HepG2 (cell line): ENCODE measurements around the gene CNTN4. TPM values are rescaled to one million over a fixed set of nuclear protein-coding genes. Genes with fewer than 3 reads are reported as not detected.

Experiments used
- ATAC-seq: fragments of 200-7000 bp; cut with Tn5 transposase; 3 replicates; pipeline ENCODE4 v1.9.1; 2020; ENCODE audit warnings: mild to moderate bottlenecking, moderate library complexity
- BruUV-seq: library from RNA; stranded (reverse); fragments of 400-500 nt; replicated peaks from 2 replicates; lab custom pipeline; 2021; lab: Mats Ljungman, UMichigan
- CTCF ChIA-PET: fragments of 300-600 bp; formaldehyde crosslinking; extraction: SDS; loops from one replicate; lab custom pipeline; 2021; ENCODE audit warnings: low total read pairs, inconsistent platforms, low intra/inter-chr PET ratio; lab: Yijun Ruan, JAX
- POLR2A ChIA-PET: fragments of 350-600 bp; sonication (Branson Sonifier 250); formaldehyde crosslinking; loops from one replicate; lab custom pipeline; 2020; ENCODE audit warnings: antibody characterized with exemption, inconsistent platforms; lab: Yijun Ruan, JAX
- DNase-seq: peaks from one replicate; pipeline ENCODE4 v3.0.0-alpha.2; 2015; ENCODE audit warnings: low spot score
- FAIRE-seq: peaks from 3 replicates; lab custom pipeline; 2011; peaks lifted over from hg19 to GRCh38; lab: Jason Lieb, UNC
- H2AFZ ChIP-seq: one replicate; pipeline ENCODE4 v1.6.1; 2011; ENCODE audit warnings: low read length, inconsistent platforms
- H3K27ac ChIP-seq: fragments of 300-600 bp; 3 replicates; pipeline ENCODE4 v1.8.0; 2011; ENCODE audit warnings: mixed run types, mild to moderate bottlenecking, mixed read lengths, low read length, inconsistent platforms; ENCODE audit not compliant: insufficient read depth; ENCODE audit errors: extremely low read length
- H3K27me3 ChIP-seq, 2 experiments: fragments of 200-600 bp in 1 of 2; 2 replicates in 1 of 2; 3 replicates in 1 of 2; pipeline versions ENCODE4 v1.6.0 to v1.8.0; 2011; ENCODE audit warnings: low read length in 2 of 2, mild to moderate bottlenecking in 2 of 2, moderate library complexity in 2 of 2, inconsistent platforms in 1 of 2; ENCODE audit not compliant: insufficient read depth in 2 of 2, control insufficient read depth in 1 of 2
- H3K36me3 ChIP-seq, 2 experiments: fragments of 200-600 bp in 1 of 2; replicated peaks in 1 of 2; 2 replicates in 1 of 2; 3 replicates in 1 of 2; pipeline versions ENCODE4 v1.5.1 to v1.8.0; 2011; ENCODE audit warnings: low read length in 2 of 2, inconsistent platforms in 1 of 2; ENCODE audit not compliant: insufficient read depth in 2 of 2, control insufficient read depth in 1 of 2
- H3K4me1 ChIP-seq: 2 replicates; pipeline ENCODE4 v1.5.1; 2012; ENCODE audit warnings: low read length, inconsistent platforms; ENCODE audit not compliant: insufficient read depth
- H3K4me2 ChIP-seq: 2 replicates; pipeline ENCODE4 v1.6.0; 2011; ENCODE audit warnings: low read depth, low read length, inconsistent platforms
- H3K4me3 ChIP-seq, 3 experiments: fragments of 200-600 bp in 1 of 3; sonication (generic), shearing (Covaris generic) in 1 of 3; replicated peaks in 1 of 3; 2 replicates each; pipeline ENCODE4 v1.5.1; 2011 to 2016; ENCODE audit warnings: low read length in 3 of 3, inconsistent platforms in 2 of 3, low read depth in 2 of 3, mild to moderate bottlenecking in 2 of 3, control low read depth in 1 of 3, mixed read lengths in 1 of 3; ENCODE audit not compliant: insufficient read depth in 1 of 3
- H3K79me2 ChIP-seq: one replicate; pipeline ENCODE4 v1.6.1; 2011; ENCODE audit warnings: low read length, inconsistent platforms; ENCODE audit not compliant: insufficient read depth
- H3K9ac ChIP-seq: 2 replicates; pipeline ENCODE4 v1.6.0; 2011; ENCODE audit warnings: mild to moderate bottlenecking, low read depth, low read length, inconsistent platforms; ENCODE audit not compliant: insufficient read depth
- H3K9me3 ChIP-seq: 2 replicates; pipeline ENCODE4 v1.5.1; 2012; ENCODE audit warnings: mild to moderate bottlenecking, low read length
- H4K20me1 ChIP-seq: 2 replicates; pipeline ENCODE4 v1.6.0; 2011; ENCODE audit warnings: inconsistent platforms, mild to moderate bottlenecking, low read length, moderate library complexity; ENCODE audit not compliant: insufficient read depth
- FOXK2 ChIP-seq: fragments of 450-650 bp; IDR thresholded peaks from 2 replicates; pipeline ENCODE4 v1.6.1; 2016
- MAFF ChIP-seq: IDR thresholded peaks from 2 replicates; pipeline ENCODE4 v1.6.1; 2011; ENCODE audit warnings: low read depth, low read length, improper control_type of control experiment
- MAFK ChIP-seq, 2 experiments: IDR thresholded peaks in 1 of 2; conservative IDR thresholded peaks in 1 of 2; 2 replicates each; pipeline ENCODE4 v1.6.1; 2011; ENCODE audit warnings: improper control_type of control experiment in 2 of 2, low read length in 2 of 2
- MIER2 ChIP-seq: IDR thresholded peaks from 2 replicates; pipeline ENCODE4 v1.6.1; 2016; ENCODE audit warnings: missing biosample characterization, missing genetic modification reagents
- NFE2L2 ChIP-seq: fragments of 150-350 bp; IDR thresholded peaks from 2 replicates; pipeline ENCODE4 v1.6.1; 2014; ENCODE audit warnings: low read length
- RBM39 ChIP-seq: fragments of 200-400 bp; formaldehyde crosslinking; IDR thresholded peaks from one replicate; pipeline ENCODE4 v1.6.1; 2018; ENCODE audit warnings: antibody characterized with exemption, mild to moderate bottlenecking, low read depth, low read length; ENCODE audit not compliant: poor library complexity, severe bottlenecking
- SMAD3 ChIP-seq: sonication (generic); formaldehyde crosslinking; IDR thresholded peaks from 2 replicates; pipeline ENCODE4 v1.4.0; 2020; ENCODE audit warnings: missing genetic modification reagents
- TIGD3 ChIP-seq: sonication (generic); formaldehyde crosslinking; IDR thresholded peaks from 2 replicates; pipeline ENCODE4 v1.5.1; 2020; ENCODE audit warnings: mild to moderate bottlenecking, missing genetic modification reagents, borderline replicate concordance
- YEATS2 ChIP-seq: sonication (generic); formaldehyde crosslinking; IDR thresholded peaks from 2 replicates; pipeline ENCODE4 v1.4.0; 2020; ENCODE audit warnings: missing genetic modification reagents, borderline replicate concordance
- ZMYM3 ChIP-seq: sonication (generic); formaldehyde crosslinking; IDR thresholded peaks from 2 replicates; pipeline ENCODE4 v1.5.1; 2020; ENCODE audit warnings: mild to moderate bottlenecking, missing genetic modification reagents
- ZNF329 ChIP-seq: sonication (generic); formaldehyde crosslinking; IDR thresholded peaks from 2 replicates; pipeline ENCODE4 v1.9.0; 2021; ENCODE audit warnings: low read depth, mild to moderate bottlenecking, missing genetic modification reagents
- WGBS: methylation state at CpG from one replicate; pipeline ENCODE4 v1.1.6; 2017; ENCODE audit warnings: low lambda C conversion rate; 5-methylcytosine and 5-hydroxymethylcytosine counted together
- in situ Hi-C: cut with HindIII; loops from 2 replicates; pipeline ENCODE4 v1.10.0; 2017; ENCODE audit warnings: low pct_unique_long_range_greater_than_20kb; ENCODE audit not compliant: extremely low pct_ligation_motif_present
- intact Hi-C: fragments of 100-400 bp; cut with micrococcal nuclease; formaldehyde crosslinking; loops from one replicate; pipeline ENCODE4 v1.10.0; 2022; ENCODE audit not compliant: unreplicated experiment
- polyA plus RNA-seq, 8 experiments: library from polyadenylated mRNA; depleted of rRNA in 3 of 8; stranded (reverse) in 7 of 8; unstranded in 1 of 8; fragments of >200 nt; fragmentation: Illumina TruSeq in 4 of 8; extraction: Trizol in 4 of 8; gene quantifications; 2 replicates each; pipeline versions ENCODE4 v1.2.1 to v1.2.3, GENCODE V29; 2011 to 2016; ENCODE audit warnings: low read depth in 4 of 8, missing spikeins in 1 of 8, mixed read lengths in 1 of 8; ENCODE audit not compliant: insufficient read depth in 1 of 8
- total RNA-seq, 5 experiments: library from RNA; depleted of rRNA; stranded (reverse); fragments of >200 nt; fragmentation: Illumina TruSeq; extraction: Trizol; gene quantifications; 2 replicates each; pipeline ENCODE4 v1.2.3, GENCODE V29; 2016; ENCODE audit warnings: low read depth in 1 of 5
- TF ChIP-seq, protein P1 (sequence below): sonication (generic); formaldehyde crosslinking; conservative IDR thresholded peaks from 2 replicates; pipeline ENCODE4 v1.4.0; 2020; ENCODE audit warnings: mild to moderate bottlenecking, missing genetic modification reagents, moderate library complexity
- TF ChIP-seq, protein P2 (sequence below): fragments of 450-650 bp; IDR thresholded peaks from 2 replicates; pipeline ENCODE4 v1.6.1; 2017

Gene CNTN4
- total and polyA plus RNA-seq, 2 of the 13 experiments (the other 11 are each of a cell fraction or from before 2014, with no cell fraction given) = 0.01 to 0.13 TPM

DNA sequence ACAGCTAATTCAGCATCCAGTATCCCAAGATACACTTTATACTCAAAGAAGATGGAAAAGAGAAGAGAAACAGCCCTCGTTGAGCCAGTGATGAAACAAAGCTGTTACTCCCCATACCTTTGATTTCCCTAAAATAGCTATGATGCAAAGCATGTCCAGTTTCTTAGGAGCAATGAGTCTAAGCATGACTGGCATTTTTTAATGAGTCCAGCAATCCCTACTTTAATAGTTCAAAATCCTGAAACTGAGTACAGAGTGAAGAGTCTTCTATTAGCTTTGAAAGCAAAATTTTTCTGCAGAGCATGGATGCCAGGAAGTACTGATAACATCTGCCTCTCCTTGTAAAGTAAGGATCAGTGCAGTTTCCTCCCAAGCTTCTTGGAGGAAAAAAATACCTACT is 708.8 kb downstream of the CNTN4 start:
- Histone ChIP-seq H3K27ac (no peak overlapping the region), H3K9me3 (no peaks in the 10 kb centered on the region), H3K4me3 (no peak overlapping the region), H3K4me1 (no peaks in the 10 kb centered on the region), H3K4me2 (no peak overlapping the region), H3K27me3 (no peaks in the 10 kb centered on the region; a peak in 1 of 5 replicates), H4K20me1 (no peaks in the 10 kb centered on the region), H3K9ac (no peak overlapping the region), H3K79me2 (no peaks in the 10 kb centered on the region), H3K36me3 (no peaks in the 10 kb centered on the region), H2AFZ (no peak overlapping the region)
- TF ChIP-seq YEATS2 (no peak), MAFF (peak; percentile 63; the same call in 1 of the 2 replicates), MAFK (conservative IDR thresholded peaks at IDR 0.05 in 1 of 2, IDR thresholded peaks at IDR 0.05 in 1 of 2; ENCODE audit: low read length in 2 of 2) (peak; percentile 49 to 76), NFE2L2 (peak; percentile 67)
- FAIRE-seq = no peak
- DNase-seq = no peak
- intact Hi-C loops = no loop called here
- 0% methylated on average over 1 of the region's 1 CpG for WGBS
- no peak for ATAC-seq
- in situ Hi-C loops = no loop called here
- ChIA-PET CTCF (no interaction called here), POLR2A (no interaction called here)
- BruUV-seq = no TSS peak

- FAIRE-seq = no peak
- intact Hi-C loops (no loop called here), in situ Hi-C loops (no loop called here)
- Histone ChIP-seq H3K27me3 (no peaks in the 10 kb centered on the region; a peak in 1 of 5 replicates), H3K27ac (no peak overlapping the region), H3K4me2 (no peak overlapping the region), H4K20me1 (no peaks in the 10 kb centered on the region), H2AFZ (no peak overlapping the region), H3K9me3 (no peaks in the 10 kb centered on the region), H3K4me1 (no peaks in the 10 kb centered on the region), H3K79me2 (no peaks in the 10 kb centered on the region), H3K36me3 (no peaks in the 10 kb centered on the region), H3K9ac (no peak overlapping the region), H3K4me3 (no peak overlapping the region)
- BruUV-seq = no TSS peak
- CTCF ChIA-PET = no interaction called here
- no peak for ATAC-seq
- WGBS = 0% methylated on average over 1 of the region's 1 CpG
- POLR2A ChIA-PET = no interaction called here
- DNase-seq = no peak
- TF ChIP-seq ZMYM3 (CRISPR knock-in tag) = no peak
- TF ChIP-seq SMAD3 (CRISPR knock-in tag) = no peak
- peak; percentile 88 for TF ChIP-seq MIER2 (CRISPR knock-in tag)
- TF ChIP-seq FOXK2 = no peak
- no peak for TF ChIP-seq ZNF329 (CRISPR knock-in tag)
- TF ChIP-seq, protein P1, sequence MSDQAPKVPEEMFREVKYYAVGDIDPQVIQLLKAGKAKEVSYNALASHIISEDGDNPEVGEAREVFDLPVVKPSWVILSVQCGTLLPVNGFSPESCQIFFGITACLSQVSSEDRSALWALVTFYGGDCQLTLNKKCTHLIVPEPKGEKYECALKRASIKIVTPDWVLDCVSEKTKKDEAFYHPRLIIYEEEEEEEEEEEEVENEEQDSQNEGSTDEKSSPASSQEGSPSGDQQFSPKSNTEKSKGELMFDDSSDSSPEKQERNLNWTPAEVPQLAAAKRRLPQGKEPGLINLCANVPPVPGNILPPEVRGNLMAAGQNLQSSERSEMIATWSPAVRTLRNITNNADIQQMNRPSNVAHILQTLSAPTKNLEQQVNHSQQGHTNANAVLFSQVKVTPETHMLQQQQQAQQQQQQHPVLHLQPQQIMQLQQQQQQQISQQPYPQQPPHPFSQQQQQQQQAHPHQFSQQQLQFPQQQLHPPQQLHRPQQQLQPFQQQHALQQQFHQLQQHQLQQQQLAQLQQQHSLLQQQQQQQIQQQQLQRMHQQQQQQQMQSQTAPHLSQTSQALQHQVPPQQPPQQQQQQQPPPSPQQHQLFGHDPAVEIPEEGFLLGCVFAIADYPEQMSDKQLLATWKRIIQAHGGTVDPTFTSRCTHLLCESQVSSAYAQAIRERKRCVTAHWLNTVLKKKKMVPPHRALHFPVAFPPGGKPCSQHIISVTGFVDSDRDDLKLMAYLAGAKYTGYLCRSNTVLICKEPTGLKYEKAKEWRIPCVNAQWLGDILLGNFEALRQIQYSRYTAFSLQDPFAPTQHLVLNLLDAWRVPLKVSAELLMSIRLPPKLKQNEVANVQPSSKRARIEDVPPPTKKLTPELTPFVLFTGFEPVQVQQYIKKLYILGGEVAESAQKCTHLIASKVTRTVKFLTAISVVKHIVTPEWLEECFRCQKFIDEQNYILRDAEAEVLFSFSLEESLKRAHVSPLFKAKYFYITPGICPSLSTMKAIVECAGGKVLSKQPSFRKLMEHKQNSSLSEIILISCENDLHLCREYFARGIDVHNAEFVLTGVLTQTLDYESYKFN (CRISPR knock-in tag) = no peak
- TF ChIP-seq TIGD3 = no peak
- TF ChIP-seq, protein P2, sequence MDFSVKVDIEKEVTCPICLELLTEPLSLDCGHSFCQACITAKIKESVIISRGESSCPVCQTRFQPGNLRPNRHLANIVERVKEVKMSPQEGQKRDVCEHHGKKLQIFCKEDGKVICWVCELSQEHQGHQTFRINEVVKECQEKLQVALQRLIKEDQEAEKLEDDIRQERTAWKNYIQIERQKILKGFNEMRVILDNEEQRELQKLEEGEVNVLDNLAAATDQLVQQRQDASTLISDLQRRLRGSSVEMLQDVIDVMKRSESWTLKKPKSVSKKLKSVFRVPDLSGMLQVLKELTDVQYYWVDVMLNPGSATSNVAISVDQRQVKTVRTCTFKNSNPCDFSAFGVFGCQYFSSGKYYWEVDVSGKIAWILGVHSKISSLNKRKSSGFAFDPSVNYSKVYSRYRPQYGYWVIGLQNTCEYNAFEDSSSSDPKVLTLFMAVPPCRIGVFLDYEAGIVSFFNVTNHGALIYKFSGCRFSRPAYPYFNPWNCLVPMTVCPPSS = no peak
- TF ChIP-seq RBM39 = no peak
Observed at GRCh38 chr3:2810723-2811122, 712.1 kb downstream of the CNTN4 start.
